Activated T-cell treated with anti-CD3 and anti-CD28 coated beads for 4 hours (primary cell): ENCODE data around the gene ILKAP.
A peak's percentile ranks its signal among the peaks of the same experiment; 100 is the strongest.

Source experiments
- DNase-seq: peaks from one replicate; pipeline ENCODE4 v3.0.0-alpha.2; 2020

The ILKAP gene

GRCh38 chr2:238235856-238236255, 32.4 kb upstream of the ILKAP start:
- DNase-seq, result no peak

GRCh38 chr2:238235331-238235732, 31.8 kb upstream of the ILKAP start:
- no peak for DNase-seq

- no peak for DNase-seq
These were observed 30.1 kb upstream of the ILKAP start for GRCh38 chr2:238233625-238234024.

- no peak for DNase-seq
These were observed 28.3 kb upstream of the ILKAP start for GRCh38 chr2:238231809-238232208.

- DNase-seq, result peak; percentile 69
These were observed 27.8 kb upstream of the ILKAP start for GRCh38 chr2:238231251-238231793.

- no peak for DNase-seq
These were observed 27.2 kb upstream of the ILKAP start for GRCh38 chr2:238230699-238231098.

GRCh38 chr2:238228700-238229099, 25.2 kb upstream of the ILKAP start:
- no peak for DNase-seq

- no peak for DNase-seq
These were observed 24.1 kb upstream of the ILKAP start for GRCh38 chr2:238227587-238228032.

GRCh38 chr2:238226698-238227586, 23.4 kb upstream of the ILKAP start:
- no peak for DNase-seq

GRCh38 chr2:238225911-238226697, 22.6 kb upstream of the ILKAP start:
- no peak for DNase-seq

GRCh38 chr2:238225121-238225520, 21.6 kb upstream of the ILKAP start:
- DNase-seq, result no peak

GRCh38 chr2:238224356-238225035, 21.0 kb upstream of the ILKAP start:
- no peak for DNase-seq

- no peak for DNase-seq
These were observed 17.5 kb upstream of the ILKAP start for GRCh38 chr2:238220892-238221521.

GRCh38 chr2:238220274-238220891, 16.9 kb upstream of the ILKAP start:
- no peak for DNase-seq

GRCh38 chr2:238216651-238217184, 13.2 kb upstream of the ILKAP start:
- no peak for DNase-seq

- DNase-seq, result no peak
These were observed 3.5 kb upstream of the ILKAP start for GRCh38 chr2:238207006-238207405.

- DNase-seq, result no peak
These were observed 633 bp upstream of the ILKAP start for GRCh38 chr2:238203973-238204683.

GRCh38 chr2:238202326-238203093, 985 bp downstream of the ILKAP start:
- DNase-seq, result no peak

- no peak for DNase-seq
These were observed 13.1 kb downstream of the ILKAP start for GRCh38 chr2:238190445-238190844.
